HG02870 (cell line): ENCODE data around the gene ATAD3B.
"Not testable (repeated sequence)": the region's sequence is repeated elsewhere in the genome, so short reads cannot be mapped to it uniquely, and the experiment has no call there.

ENCODE experiments used
- ATAC-seq: cut with Tn5 transposase; IDR thresholded peaks from one replicate; pipeline ENCODE4 v1.9.1; 2021; ENCODE audit warnings: mild to moderate bottlenecking, moderate library complexity; ENCODE audit not compliant: unreplicated experiment

Gene ATAD3B

GRCh38 chr1:1471389-1472052 lies at the start of gene ATAD3B:
Gene ATAD3B (plus strand): TSS chr1:1471765. CDS start chr1:1471885, 120 bp downstream.
- peak; percentile 89 for ATAC-seq

GRCh38 chr1:1421907-1422464 lies 49.6 kb upstream of the ATAD3B start:
- no peak for ATAC-seq

GRCh38 chr1:1422465-1423244 lies 48.9 kb upstream of the ATAD3B start:
- ATAC-seq: no peak

GRCh38 chr1:1423245-1423597 lies 48.3 kb upstream of the ATAD3B start:
- ATAC-seq: no peak

- no peak for ATAC-seq
Observed at GRCh38 chr1:1424707-1425106, 46.9 kb upstream of the ATAD3B start.

GRCh38 chr1:1425426-1425752 lies 46.2 kb upstream of the ATAD3B start:
- no peak for ATAC-seq

- no peak for ATAC-seq
Observed at GRCh38 chr1:1425753-1426495, 45.6 kb upstream of the ATAD3B start.

- ATAC-seq: no peak
Observed at GRCh38 chr1:1426496-1427105, 45.0 kb upstream of the ATAD3B start.

- no peak for ATAC-seq
Observed at GRCh38 chr1:1427106-1427819, 44.3 kb upstream of the ATAD3B start.

- ATAC-seq: no peak
Observed at GRCh38 chr1:1427820-1428148, 43.8 kb upstream of the ATAD3B start.

- no peak for ATAC-seq
Observed at GRCh38 chr1:1428174-1428573, 43.4 kb upstream of the ATAD3B start.

- ATAC-seq: not testable (repeated sequence)
Observed at GRCh38 chr1:1428967-1429366, 42.6 kb upstream of the ATAD3B start.

- ATAC-seq: no peak
Observed at GRCh38 chr1:1429671-1430073, 41.9 kb upstream of the ATAD3B start.

- no peak for ATAC-seq
Observed at GRCh38 chr1:1430114-1430982, 41.2 kb upstream of the ATAD3B start.

GRCh38 chr1:1430992-1431844 lies 40.3 kb upstream of the ATAD3B start:
- no peak for ATAC-seq

- ATAC-seq: no peak
Observed at GRCh38 chr1:1431845-1432273, 39.7 kb upstream of the ATAD3B start.

- no peak for ATAC-seq
Observed at GRCh38 chr1:1432274-1432950, 39.2 kb upstream of the ATAD3B start.
